ENCODE data around the gene SLC1A6.
"Not testable (repeated sequence)": the region's sequence is repeated elsewhere in the genome, so short reads cannot be mapped to it uniquely, and the experiment has no call there.

Gene SLC1A6

GRCh38 chr19:14979476-14980255, at the start of gene SLC1A6:
Gene SLC1A6 (minus strand): TSS chr19:14979864. CDS start chr19:14972910, 6,954 bp downstream.
- no peak for DNase-seq

GRCh38 chr19:15028490-15028889, 48.8 kb upstream of the SLC1A6 start:
- no peak for DNase-seq

GRCh38 chr19:15025217-15025616, 45.6 kb upstream of the SLC1A6 start:
- DNase-seq, result no peak

GRCh38 chr19:15022752-15023151, 43.1 kb upstream of the SLC1A6 start:
- DNase-seq, result no peak

- no peak for DNase-seq
Measured at GRCh38 chr19:15021286-15022007, 41.8 kb upstream of the SLC1A6 start.

GRCh38 chr19:15018836-15019235, 39.2 kb upstream of the SLC1A6 start:
- not testable (repeated sequence) for DNase-seq

GRCh38 chr19:15015946-15016542, 36.4 kb upstream of the SLC1A6 start:
- no peak for DNase-seq

- DNase-seq, result no peak
Measured at GRCh38 chr19:15014579-15014978, 34.9 kb upstream of the SLC1A6 start.

GRCh38 chr19:15010501-15011300, 31.0 kb upstream of the SLC1A6 start:
- DNase-seq, result no peak

GRCh38 chr19:15008308-15008707, 28.6 kb upstream of the SLC1A6 start:
- DNase-seq, result no peak

GRCh38 chr19:14997981-14998380, 18.3 kb upstream of the SLC1A6 start:
- no peak for DNase-seq

GRCh38 chr19:14992780-14993179, 13.1 kb upstream of the SLC1A6 start:
- DNase-seq, result no peak

- peak; percentile 9 for DNase-seq
Measured at GRCh38 chr19:14985133-14985532, 5.5 kb upstream of the SLC1A6 start.

- DNase-seq, result no peak
Measured at GRCh38 chr19:14978161-14978776, 1.4 kb downstream of the SLC1A6 start.

GRCh38 chr19:14977128-14977527, 2.5 kb downstream of the SLC1A6 start:
- DNase-seq, result no peak

GRCh38 chr19:14974488-14974887, 5.2 kb downstream of the SLC1A6 start:
- DNase-seq, result no peak

- no peak for DNase-seq
Measured at GRCh38 chr19:14972676-14973075, 7.0 kb downstream of the SLC1A6 start.

- no peak for DNase-seq
Measured at GRCh38 chr19:14971474-14971873, 8.2 kb downstream of the SLC1A6 start.

GRCh38 chr19:14968247-14968646, 11.4 kb downstream of the SLC1A6 start:
- DNase-seq, result no peak

GRCh38 chr19:14961956-14962685, 17.5 kb downstream of the SLC1A6 start:
- DNase-seq, result no peak

GRCh38 chr19:14959263-14959662, 20.4 kb downstream of the SLC1A6 start:
- DNase-seq, result no peak

GRCh38 chr19:14957464-14957863, 22.2 kb downstream of the SLC1A6 start:
- DNase-seq, result no peak

Measured in stimulated activated CD4-positive, alpha-beta T cell treated with anti-CD3 and anti-CD28 coated beads, Interleukin-1b, Interleukin-23, amount 100 ng/mL, for 48 hours (primary cell).